ENCODE results near the gene EPN3. TPM values are rescaled to one million over a fixed set of nuclear protein-coding genes. Genes with fewer than 3 reads are reported as not detected.

The EPN3 gene
- total RNA-seq, 1 experiment from 2014 or later, result not detected

- no peak for DNase-seq
- peaks cover 30% of the 10 kb centered on the region for H3K27me3 ChIP-seq
- no peaks in the 10 kb centered on the region for H3K9me3 ChIP-seq
- no peak overlapping the region for H3K4me3 ChIP-seq
- no peaks in the 10 kb centered on the region for H3K36me3 ChIP-seq
These were observed 33.1 kb downstream of the EPN3 start for GRCh38 chr17:50565402-50566350.

DNA sequence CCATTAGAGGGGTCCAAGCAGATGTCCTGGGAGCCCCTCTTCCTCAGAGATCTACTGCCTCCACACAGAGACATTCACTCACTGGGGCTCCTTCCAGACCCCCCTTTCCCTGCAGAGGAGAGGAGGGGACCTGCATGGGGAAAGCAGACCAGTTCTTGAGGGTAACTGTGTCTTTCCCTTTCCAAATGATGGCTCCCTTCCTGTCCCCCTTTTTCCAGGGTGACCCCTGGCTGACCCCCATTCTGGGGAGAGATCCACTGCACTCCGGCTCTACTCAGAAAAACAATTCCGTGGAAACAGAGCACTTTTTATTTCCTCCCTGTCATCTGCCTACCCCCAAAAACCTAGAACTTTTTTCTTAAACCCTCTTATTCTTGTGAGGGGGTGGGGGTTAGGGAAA lies 34.4 kb downstream of the EPN3 start:
- DNase-seq, result no peak
- no peak overlapping the region for H3K4me3 ChIP-seq
- no peaks in the 10 kb centered on the region for H3K9me3 ChIP-seq
- H3K36me3 ChIP-seq, result no peaks in the 10 kb centered on the region
- H3K27me3 ChIP-seq, result peaks cover 24% of the 10 kb centered on the region

- Histone ChIP-seq H3K36me3 (no peaks in the 10 kb centered on the region), H3K4me3 (no peak overlapping the region), H3K27me3 (peaks cover 7% of the 10 kb centered on the region), H3K9me3 (no peaks in the 10 kb centered on the region)
- no peak for DNase-seq
These were observed 36.1 kb downstream of the EPN3 start for GRCh38 chr17:50568659-50569058.

- no peak for DNase-seq
- H3K4me3 ChIP-seq, result no peak overlapping the region
- H3K27me3 ChIP-seq, result peaks cover 5% of the 10 kb centered on the region
- H3K9me3 ChIP-seq, result no peaks in the 10 kb centered on the region
- H3K36me3 ChIP-seq, result no peaks in the 10 kb centered on the region
These were observed 37.1 kb downstream of the EPN3 start for GRCh38 chr17:50569592-50569991.

DNA sequence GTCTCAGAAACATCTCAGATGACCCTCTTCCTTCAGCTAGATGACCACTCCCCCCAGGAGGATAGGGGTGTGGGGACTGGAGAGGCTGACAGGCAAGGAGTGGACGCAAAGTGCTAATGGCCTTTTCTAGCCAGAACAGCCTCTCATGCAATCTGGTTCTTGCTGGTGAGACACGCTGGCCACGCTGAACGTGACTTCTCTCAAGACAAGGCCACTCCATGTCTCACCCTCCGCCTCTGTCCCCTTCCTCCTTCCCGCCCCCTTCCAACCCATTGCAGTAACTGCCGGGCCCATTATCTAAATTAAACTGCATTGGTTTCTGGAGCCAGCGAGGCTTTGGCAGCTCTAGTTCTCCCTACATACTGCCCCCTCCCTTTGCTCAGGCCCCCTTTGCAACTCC lies 37.5 kb downstream of the EPN3 start:
- Histone ChIP-seq H3K27me3 (peaks cover 5% of the 10 kb centered on the region), H3K9me3 (no peaks in the 10 kb centered on the region), H3K36me3 (no peaks in the 10 kb centered on the region), H3K4me3 (no peak overlapping the region)
- DNase-seq, result no peak

GRCh38 chr17:50570528-50570927 lies 38.0 kb downstream of the EPN3 start:
- Histone ChIP-seq H3K36me3 (no peaks in the 10 kb centered on the region), H3K4me3 (no peak overlapping the region), H3K27me3 (peaks cover 3% of the 10 kb centered on the region), H3K9me3 (no peaks in the 10 kb centered on the region)
- no peak for DNase-seq

- Histone ChIP-seq H3K27me3 (no peaks in the 10 kb centered on the region), H3K9me3 (no peaks in the 10 kb centered on the region), H3K4me3 (no peak overlapping the region), H3K36me3 (no peaks in the 10 kb centered on the region)
- DNase-seq, result no peak
These were observed 39.1 kb downstream of the EPN3 start for GRCh38 chr17:50571681-50572080.

- Histone ChIP-seq H3K9me3 (no peaks in the 10 kb centered on the region), H3K27me3 (no peaks in the 10 kb centered on the region), H3K4me3 (no peak overlapping the region), H3K36me3 (no peaks in the 10 kb centered on the region)
- DNase-seq, result no peak
These were observed 40.0 kb downstream of the EPN3 start for GRCh38 chr17:50572541-50572940.

GRCh38 chr17:50573866-50574611 lies 41.5 kb downstream of the EPN3 start:
- no peaks in the 10 kb centered on the region for H3K9me3 ChIP-seq
- H3K27me3 ChIP-seq, result no peaks in the 10 kb centered on the region
- H3K4me3 ChIP-seq, result no peak overlapping the region
- DNase-seq, result no peak
- no peaks in the 10 kb centered on the region for H3K36me3 ChIP-seq

GRCh38 chr17:50575581-50576210 lies 43.2 kb downstream of the EPN3 start:
- Histone ChIP-seq H3K9me3 (no peaks in the 10 kb centered on the region), H3K27me3 (no peaks in the 10 kb centered on the region), H3K4me3 (no peak overlapping the region), H3K36me3 (no peaks in the 10 kb centered on the region)
- no peak for DNase-seq

GRCh38 chr17:50576864-50577263 lies 44.3 kb downstream of the EPN3 start:
- no peaks in the 10 kb centered on the region for H3K27me3 ChIP-seq
- no peak overlapping the region for H3K4me3 ChIP-seq
- no peaks in the 10 kb centered on the region for H3K36me3 ChIP-seq

DNA sequence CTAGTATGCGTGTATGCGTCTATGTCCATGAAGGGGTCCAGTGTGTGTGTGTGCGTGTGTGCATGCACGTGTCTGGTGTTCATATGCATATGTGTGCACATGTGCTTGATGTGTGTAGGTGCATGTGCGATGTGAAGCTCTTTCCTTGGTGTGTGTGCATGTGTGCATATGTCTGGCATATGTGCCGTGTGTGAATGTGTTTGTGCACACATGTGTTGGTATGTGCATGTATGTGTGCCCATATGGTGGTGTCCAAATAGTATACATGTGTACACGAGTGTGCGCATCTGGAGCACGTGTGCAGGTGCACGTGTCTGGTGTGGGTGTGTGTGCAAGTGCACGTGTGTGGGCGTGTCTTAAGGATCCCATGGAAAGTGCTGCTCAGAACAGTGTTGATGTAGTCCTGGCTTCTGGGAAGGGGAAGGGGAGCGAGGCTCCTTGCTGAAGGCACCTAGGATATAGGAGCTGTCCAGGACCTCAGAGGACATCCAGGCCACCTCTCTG lies 45.0 kb downstream of the EPN3 start:
- no peaks in the 10 kb centered on the region for H3K36me3 ChIP-seq
- H3K27me3 ChIP-seq, result no peaks in the 10 kb centered on the region
- no peak overlapping the region for H3K4me3 ChIP-seq
- no peak for DNase-seq
- H3K9me3 ChIP-seq, result no peaks in the 10 kb centered on the region

More at GRCh38 chr17:50576864-50577263, 44.3 kb downstream of the EPN3 start:
- no peak for DNase-seq
- H3K9me3 ChIP-seq, result no peaks in the 10 kb centered on the region

DNA sequence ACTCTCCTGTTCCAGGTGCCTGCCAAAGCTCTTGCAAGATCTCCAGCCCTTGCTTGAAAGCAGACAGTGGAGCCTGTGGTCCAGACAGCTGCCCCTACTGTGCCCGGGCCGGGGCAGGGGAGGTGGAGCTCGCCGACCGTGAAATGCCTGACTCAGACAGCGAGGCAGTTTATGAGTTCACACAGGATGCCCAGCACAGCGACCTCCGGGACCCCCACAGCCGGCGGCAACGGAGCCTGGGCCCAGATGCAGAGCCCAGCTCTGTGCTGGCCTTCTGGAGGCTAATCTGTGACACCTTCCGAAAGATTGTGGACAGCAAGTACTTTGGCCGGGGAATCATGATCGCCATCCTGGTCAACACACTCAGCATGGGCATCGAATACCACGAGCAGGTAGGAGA lies 45.6 kb downstream of the EPN3 start:
- Histone ChIP-seq H3K4me3 (no peak overlapping the region), H3K36me3 (no peaks in the 10 kb centered on the region), H3K27me3 (no peaks in the 10 kb centered on the region), H3K9me3 (no peaks in the 10 kb centered on the region)
- DNase-seq, result no peak

- H3K4me3 ChIP-seq, result no peak overlapping the region
- no peaks in the 10 kb centered on the region for H3K27me3 ChIP-seq
- no peaks in the 10 kb centered on the region for H3K9me3 ChIP-seq
- no peaks in the 10 kb centered on the region for H3K36me3 ChIP-seq
- DNase-seq, result no peak
These were observed 46.9 kb downstream of the EPN3 start for GRCh38 chr17:50579399-50579798.

- DNase-seq, result no peak
- Histone ChIP-seq H3K36me3 (no peaks in the 10 kb centered on the region), H3K4me3 (no peak overlapping the region), H3K27me3 (no peaks in the 10 kb centered on the region), H3K9me3 (no peaks in the 10 kb centered on the region)
These were observed 48.1 kb downstream of the EPN3 start for GRCh38 chr17:50580646-50581045.

- Histone ChIP-seq H3K4me3 (no peak overlapping the region), H3K27me3 (no peaks in the 10 kb centered on the region), H3K36me3 (no peaks in the 10 kb centered on the region), H3K9me3 (no peaks in the 10 kb centered on the region)
- no peak for DNase-seq
These were observed 48.8 kb downstream of the EPN3 start for GRCh38 chr17:50581316-50581715.

GRCh38 chr17:50582741-50583140 lies 50.2 kb downstream of the EPN3 start:
- H3K27me3 ChIP-seq, result no peaks in the 10 kb centered on the region
- no peaks in the 10 kb centered on the region for H3K36me3 ChIP-seq
- no peak for DNase-seq
- no peaks in the 10 kb centered on the region for H3K9me3 ChIP-seq
- H3K4me3 ChIP-seq, result no peak overlapping the region
